ENCODE results near the gene ACTG1. TPM values are rescaled to one million over a fixed set of nuclear protein-coding genes. Genes with fewer than 3 reads are reported as not detected.
A peak's percentile ranks its signal among the peaks of the same experiment; 100 is the strongest.

The ACTG1 gene
- total RNA-seq, 1 donor from 2014 or later: 4,391 TPM

GRCh38 chr17:81508639-81509206 is 3.9 kb downstream of the ACTG1 start:
- Mint-ChIP-seq H3K36me3 (peaks cover 44% of the 10 kb centered on the region), H3K4me1 (peaks cover 25% of the 10 kb centered on the region), H3K27ac (peak overlapping the region; percentile 88), H3K27me3 (ENCODE audit: low read depth) (no peaks in the 10 kb centered on the region), H3K4me3 (peak overlapping the region; percentile 99), H3K9me3 (peaks cover 3% of the 10 kb centered on the region)
- no peak for TF ChIP-seq CTCF (IDR thresholded peaks at IDR 0.05; ENCODE audit: unreplicated experiment)
- no peak for DNase-seq (ENCODE audit: low spot score in 2 of 2, unreplicated experiment in 2 of 2)

DNA sequence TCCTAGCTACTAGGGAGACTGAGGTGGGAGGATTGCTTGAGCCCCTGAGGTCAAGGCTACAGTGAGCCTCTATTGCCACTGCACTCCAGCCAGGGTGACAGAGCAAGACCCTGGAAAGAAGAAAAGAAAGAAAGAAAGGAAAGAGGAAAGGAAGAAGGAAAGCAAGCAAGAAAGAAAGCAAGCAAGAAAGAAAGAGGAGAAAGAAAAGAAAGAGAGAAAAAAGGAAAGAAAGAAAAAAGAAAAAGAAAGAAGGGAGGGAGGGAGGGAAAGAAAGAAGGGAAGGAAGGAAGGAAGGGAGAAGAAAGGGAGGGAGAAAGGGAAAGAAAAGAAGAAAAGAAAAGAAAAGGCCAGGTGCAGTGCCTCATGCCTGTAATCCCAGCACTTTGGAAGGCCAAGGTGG is 9.0 kb downstream of the ACTG1 start:
- Mint-ChIP-seq H3K9me3 (peaks cover 3% of the 10 kb centered on the region), H3K27me3 (ENCODE audit: low read depth) (no peaks in the 10 kb centered on the region), H3K27ac (no peak overlapping the region), H3K4me1 (peaks cover 9% of the 10 kb centered on the region), H3K36me3 (peaks cover 8% of the 10 kb centered on the region), H3K4me3 (no peak overlapping the region)
- no peak for TF ChIP-seq CTCF (IDR thresholded peaks at IDR 0.05; ENCODE audit: unreplicated experiment)
- DNase-seq (ENCODE audit: low spot score in 2 of 2, unreplicated experiment in 2 of 2): no peak

DNA sequence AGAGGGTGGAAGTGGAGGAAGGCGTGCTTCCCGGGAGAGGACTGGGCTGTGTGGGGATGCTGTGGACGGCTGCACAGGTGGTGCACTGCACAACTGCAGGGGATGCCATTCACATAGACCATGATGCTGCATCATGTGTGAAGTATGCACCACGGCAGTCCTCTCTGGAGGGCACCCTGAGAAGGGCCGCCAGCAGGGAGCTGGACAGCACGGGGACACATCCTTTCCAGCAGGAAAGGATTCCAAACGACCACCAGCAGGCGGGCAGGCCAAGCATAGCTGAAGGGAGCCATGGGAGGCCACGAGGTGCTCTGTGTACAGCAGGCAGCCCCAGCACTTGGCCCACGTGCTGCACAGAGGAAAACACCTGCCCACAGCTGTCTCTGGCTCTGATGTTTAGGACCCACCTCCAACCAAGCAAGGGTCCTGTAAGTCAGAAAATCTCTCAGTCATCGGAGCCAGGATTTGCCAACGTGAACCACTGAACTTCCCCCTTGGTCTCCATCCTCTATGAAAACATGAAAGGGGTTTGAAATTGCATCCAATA is 10.1 kb downstream of the ACTG1 start:
- Mint-ChIP-seq H3K27ac (no peak overlapping the region), H3K4me3 (no peak overlapping the region), H3K27me3 (ENCODE audit: low read depth) (no peaks in the 10 kb centered on the region), H3K9me3 (no peaks in the 10 kb centered on the region), H3K4me1 (peaks cover 6% of the 10 kb centered on the region), H3K36me3 (no peaks in the 10 kb centered on the region)
- TF ChIP-seq CTCF (IDR thresholded peaks at IDR 0.05; ENCODE audit: unreplicated experiment): no peak
- DNase-seq (ENCODE audit: low spot score in 2 of 2, unreplicated experiment in 2 of 2): no peak

DNA sequence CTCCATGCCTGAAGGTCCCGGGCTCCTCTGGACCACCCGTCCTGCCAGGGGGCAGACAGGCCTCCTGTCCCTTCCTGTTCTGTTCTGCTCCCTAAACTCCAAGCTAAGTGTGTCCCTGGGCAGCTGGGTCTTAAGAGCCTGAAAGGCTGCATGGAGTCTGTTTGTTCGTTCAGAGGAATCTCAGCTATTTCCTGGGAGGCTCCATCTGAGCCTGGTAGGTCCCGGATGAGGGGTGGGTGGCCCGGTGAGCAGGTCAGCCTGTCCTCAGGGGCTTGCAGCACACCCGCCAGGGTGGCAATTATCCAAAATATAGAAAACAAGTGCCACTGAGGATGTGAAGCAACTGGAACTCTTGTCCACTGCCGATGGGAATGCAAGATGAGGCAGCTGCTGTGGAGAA is 12.6 kb downstream of the ACTG1 start:
- H3K27ac Mint-ChIP-seq: peak overlapping the region; percentile 25
- H3K4me3 Mint-ChIP-seq: no peak overlapping the region
- H3K27me3 Mint-ChIP-seq (ENCODE audit: low read depth): peaks cover 2% of the 10 kb centered on the region
- TF ChIP-seq CTCF (IDR thresholded peaks at IDR 0.05; ENCODE audit: unreplicated experiment): no peak
- H3K4me1 Mint-ChIP-seq: peaks cover 6% of the 10 kb centered on the region
- no peaks in the 10 kb centered on the region for H3K36me3 Mint-ChIP-seq
- DNase-seq (ENCODE audit: low spot score in 2 of 2, unreplicated experiment in 2 of 2): no peak
- H3K9me3 Mint-ChIP-seq: no peaks in the 10 kb centered on the region

DNA sequence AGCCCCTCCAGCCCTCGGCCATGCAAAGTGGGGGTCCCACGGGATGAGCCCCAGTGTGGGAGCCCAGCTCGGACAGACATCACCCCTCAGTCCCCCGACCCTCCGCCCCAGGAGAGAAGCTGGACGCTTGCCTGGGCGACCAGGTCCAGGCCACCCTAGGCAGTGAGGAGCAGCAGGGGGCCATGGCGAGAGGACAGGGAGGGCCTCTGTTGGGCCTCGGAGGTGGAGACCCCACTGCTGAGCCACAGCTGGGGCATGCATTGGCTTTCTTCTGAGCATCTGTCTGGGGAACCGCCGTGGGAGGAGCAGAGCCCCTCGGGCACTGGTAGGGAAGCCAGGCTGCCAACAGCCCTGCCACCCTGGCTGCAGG is 13.0 kb downstream of the ACTG1 start:
- Mint-ChIP-seq H3K36me3 (no peaks in the 10 kb centered on the region), H3K27me3 (ENCODE audit: low read depth) (peaks cover 3% of the 10 kb centered on the region), H3K4me1 (peaks cover 6% of the 10 kb centered on the region), H3K9me3 (no peaks in the 10 kb centered on the region), H3K27ac (no peak overlapping the region), H3K4me3 (no peak overlapping the region)
- no peak for TF ChIP-seq CTCF (IDR thresholded peaks at IDR 0.05; ENCODE audit: unreplicated experiment)
- no peak for DNase-seq (ENCODE audit: low spot score in 2 of 2, unreplicated experiment in 2 of 2)

All from mesothelial cell of epicardium (in vitro differentiated cells).